ENCODE results near the gene NTRK3.

Gene NTRK3

DNA sequence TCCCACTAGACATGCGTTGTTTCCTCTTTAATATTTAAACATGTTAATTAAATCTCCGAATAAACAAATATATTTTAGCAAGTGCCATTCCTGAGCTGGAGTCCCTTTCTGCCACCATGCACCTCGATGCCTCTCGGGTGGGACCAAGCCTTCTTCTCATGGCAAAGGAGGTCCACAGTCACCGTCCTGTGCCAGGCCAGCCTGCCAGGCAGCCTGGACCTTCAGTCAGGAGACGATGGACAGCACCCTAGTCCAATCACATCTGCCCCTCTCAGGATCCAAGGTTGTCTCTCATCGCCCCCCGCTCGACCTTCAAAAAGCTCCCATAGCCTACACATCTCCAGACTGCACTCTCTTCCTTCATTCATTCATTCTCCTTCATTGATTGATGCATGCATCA lies 22.6 kb downstream of the NTRK3 start:
- H3K9me2 ChIP-seq (replicated peaks; ENCODE audit: control insufficient read depth, low read length) = no peaks in the 10 kb centered on the region
- H3K36me3 ChIP-seq (ENCODE audit: control insufficient read depth, low read length) = no peaks in the 10 kb centered on the region
- TF ChIP-seq, protein P1, sequence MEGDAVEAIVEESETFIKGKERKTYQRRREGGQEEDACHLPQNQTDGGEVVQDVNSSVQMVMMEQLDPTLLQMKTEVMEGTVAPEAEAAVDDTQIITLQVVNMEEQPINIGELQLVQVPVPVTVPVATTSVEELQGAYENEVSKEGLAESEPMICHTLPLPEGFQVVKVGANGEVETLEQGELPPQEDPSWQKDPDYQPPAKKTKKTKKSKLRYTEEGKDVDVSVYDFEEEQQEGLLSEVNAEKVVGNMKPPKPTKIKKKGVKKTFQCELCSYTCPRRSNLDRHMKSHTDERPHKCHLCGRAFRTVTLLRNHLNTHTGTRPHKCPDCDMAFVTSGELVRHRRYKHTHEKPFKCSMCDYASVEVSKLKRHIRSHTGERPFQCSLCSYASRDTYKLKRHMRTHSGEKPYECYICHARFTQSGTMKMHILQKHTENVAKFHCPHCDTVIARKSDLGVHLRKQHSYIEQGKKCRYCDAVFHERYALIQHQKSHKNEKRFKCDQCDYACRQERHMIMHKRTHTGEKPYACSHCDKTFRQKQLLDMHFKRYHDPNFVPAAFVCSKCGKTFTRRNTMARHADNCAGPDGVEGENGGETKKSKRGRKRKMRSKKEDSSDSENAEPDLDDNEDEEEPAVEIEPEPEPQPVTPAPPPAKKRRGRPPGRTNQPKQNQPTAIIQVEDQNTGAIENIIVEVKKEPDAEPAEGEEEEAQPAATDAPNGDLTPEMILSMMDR (IDR thresholded peaks at IDR 0.05; ENCODE audit: low read depth, low read length, poor library complexity, severe bottlenecking) = no peak
- no peak for TF ChIP-seq EZH2phosphoT487 (IDR thresholded peaks at IDR 0.05; ENCODE audit: borderline replicate concordance, low read length)
- no peaks in the 10 kb centered on the region for H3K27me3 ChIP-seq (ENCODE audit: control insufficient read depth, low read length)
- H3K27ac ChIP-seq (ENCODE audit: low read depth, low read length) = no peak overlapping the region
- H3K79me2 ChIP-seq (ENCODE audit: control insufficient read depth, low read length) = no peaks in the 10 kb centered on the region
- H3K4me2 ChIP-seq (ENCODE audit: low read length) = no peak overlapping the region
- no peak overlapping the region for H3K4me3 ChIP-seq (ENCODE audit: low read length)
- no peaks in the 10 kb centered on the region for H3K9me3 ChIP-seq (ENCODE audit: control insufficient read depth, insufficient read depth, low read length)
- H4K20me1 ChIP-seq (ENCODE audit: control insufficient read depth, insufficient read depth, low read depth, low read length) = no peaks in the 10 kb centered on the region
- no peaks in the 10 kb centered on the region for H3K4me1 ChIP-seq (ENCODE audit: control insufficient read depth, low read length)
- no peaks in the 10 kb centered on the region for H3F3A ChIP-seq (ENCODE audit: control insufficient read depth, insufficient read depth)

DNA sequence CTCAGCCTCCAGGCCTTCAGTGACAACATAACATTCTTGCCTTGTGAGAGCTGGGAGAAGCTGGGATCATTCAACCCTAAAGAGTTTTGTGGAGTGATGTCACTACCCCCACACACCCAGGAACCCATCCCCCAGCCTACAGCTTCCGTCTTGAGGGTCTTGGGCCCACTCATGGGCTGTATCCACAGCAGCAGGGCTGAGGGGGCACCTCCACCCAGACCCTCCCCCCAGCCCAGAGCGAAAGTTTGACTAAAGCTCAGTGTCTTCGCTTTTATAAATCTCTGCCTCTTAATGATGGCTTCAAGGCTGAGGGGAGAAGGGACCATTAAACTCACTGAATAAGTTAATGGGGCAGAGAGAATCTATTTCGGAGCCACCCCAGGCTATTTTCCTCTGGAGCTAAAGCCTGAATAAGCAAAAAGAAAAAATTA lies 23.8 kb downstream of the NTRK3 start:
- Histone ChIP-seq H3K4me1 (ENCODE audit: control insufficient read depth, low read length) (no peaks in the 10 kb centered on the region), H4K20me1 (ENCODE audit: control insufficient read depth, insufficient read depth, low read depth, low read length) (no peaks in the 10 kb centered on the region), H3K36me3 (ENCODE audit: control insufficient read depth, low read length) (no peaks in the 10 kb centered on the region), H3K4me2 (ENCODE audit: low read length) (no peak overlapping the region), H3K79me2 (ENCODE audit: control insufficient read depth, low read length) (no peaks in the 10 kb centered on the region), H3K9me2 (replicated peaks; ENCODE audit: control insufficient read depth, low read length) (no peaks in the 10 kb centered on the region), H3F3A (ENCODE audit: control insufficient read depth, insufficient read depth) (no peaks in the 10 kb centered on the region), H3K4me3 (ENCODE audit: low read length) (no peak overlapping the region), H3K27ac (ENCODE audit: low read depth, low read length) (no peak overlapping the region), H3K27me3 (ENCODE audit: control insufficient read depth, low read length) (no peaks in the 10 kb centered on the region), H3K9me3 (ENCODE audit: control insufficient read depth, insufficient read depth, low read length) (no peaks in the 10 kb centered on the region)
- TF ChIP-seq EZH2phosphoT487 (IDR thresholded peaks at IDR 0.05; ENCODE audit: borderline replicate concordance, low read length) = no peak
- TF ChIP-seq, protein P1 (IDR thresholded peaks at IDR 0.05; ENCODE audit: low read depth, low read length, poor library complexity, severe bottlenecking) = no peak

DNA sequence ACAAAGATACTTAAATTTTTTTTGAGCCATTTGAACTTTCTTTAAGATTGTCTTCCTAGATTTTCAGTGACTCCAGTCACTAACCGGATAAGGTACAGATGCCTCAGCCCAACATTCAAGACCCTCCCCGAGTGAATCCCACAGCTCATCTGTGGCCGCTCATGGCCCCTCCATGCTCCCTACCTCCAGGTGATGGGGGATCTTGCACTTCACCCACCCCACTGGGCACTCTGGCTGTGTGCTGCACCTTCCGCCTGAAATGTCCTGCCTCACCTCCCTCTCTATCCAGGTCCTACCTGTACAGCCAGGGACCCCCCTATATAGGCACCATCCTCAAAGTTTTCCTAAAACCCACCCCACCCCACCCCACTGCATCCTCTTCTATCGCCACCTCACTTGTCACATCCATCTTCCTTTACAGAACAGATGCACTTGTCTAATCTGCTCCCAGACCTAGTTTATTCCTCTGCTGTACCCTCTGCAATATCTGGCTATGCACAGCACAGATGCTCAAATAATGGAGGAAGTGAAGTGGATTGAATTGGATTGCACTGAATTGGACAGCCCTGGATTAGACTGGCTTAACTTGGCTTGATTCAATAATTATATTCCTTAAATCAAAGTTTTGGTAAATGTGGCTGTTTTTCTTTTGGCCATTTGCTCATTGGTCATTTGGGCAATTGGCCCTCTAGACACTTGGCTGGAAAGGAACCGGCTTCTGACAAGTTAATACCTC lies 24.5 kb downstream of the NTRK3 start:
- Histone ChIP-seq H3K4me3 (ENCODE audit: low read length) (no peak overlapping the region), H3K9me3 (ENCODE audit: control insufficient read depth, insufficient read depth, low read length) (no peaks in the 10 kb centered on the region), H3K4me2 (ENCODE audit: low read length) (no peak overlapping the region), H3K9me2 (replicated peaks; ENCODE audit: control insufficient read depth, low read length) (no peaks in the 10 kb centered on the region), H4K20me1 (ENCODE audit: control insufficient read depth, insufficient read depth, low read depth, low read length) (no peaks in the 10 kb centered on the region), H3K4me1 (ENCODE audit: control insufficient read depth, low read length) (no peaks in the 10 kb centered on the region), H3F3A (ENCODE audit: control insufficient read depth, insufficient read depth) (no peaks in the 10 kb centered on the region), H3K79me2 (ENCODE audit: control insufficient read depth, low read length) (no peaks in the 10 kb centered on the region), H3K27me3 (ENCODE audit: control insufficient read depth, low read length) (no peaks in the 10 kb centered on the region), H3K27ac (ENCODE audit: low read depth, low read length) (no peak overlapping the region), H3K36me3 (ENCODE audit: control insufficient read depth, low read length) (no peaks in the 10 kb centered on the region)
- TF ChIP-seq EZH2phosphoT487 (IDR thresholded peaks at IDR 0.05; ENCODE audit: borderline replicate concordance, low read length) = no peak
- TF ChIP-seq, protein P1 (IDR thresholded peaks at IDR 0.05; ENCODE audit: low read depth, low read length, poor library complexity, severe bottlenecking) = no peak
